GM18502 (cell line): Measurements from ENCODE around the gene LRMDA.

Source experiments
- ATAC-seq: cut with Tn5 transposase; IDR thresholded peaks from one replicate; pipeline ENCODE4 v1.9.1; 2021; ENCODE audit warnings: mild to moderate bottlenecking; ENCODE audit not compliant: unreplicated experiment, poor library complexity

The LRMDA gene

GRCh38 chr10:76285012-76285411 lies 853.6 kb downstream of the LRMDA start:
- no peak for ATAC-seq

GRCh38 chr10:76285515-76285914 lies 854.1 kb downstream of the LRMDA start:
- ATAC-seq, result no peak

GRCh38 chr10:76286536-76286935 lies 855.1 kb downstream of the LRMDA start:
- no peak for ATAC-seq

- no peak for ATAC-seq
Observed at GRCh38 chr10:76287856-76288255, 856.4 kb downstream of the LRMDA start.

GRCh38 chr10:76291175-76291574 lies 859.8 kb downstream of the LRMDA start:
- ATAC-seq, result no peak

- ATAC-seq, result no peak
Observed at GRCh38 chr10:76291885-76292284, 860.5 kb downstream of the LRMDA start.

GRCh38 chr10:76296957-76297356 lies 865.5 kb downstream of the LRMDA start:
- ATAC-seq, result no peak

GRCh38 chr10:76297358-76297757 lies 865.9 kb downstream of the LRMDA start:
- no peak for ATAC-seq

GRCh38 chr10:76297780-76298281 lies 866.4 kb downstream of the LRMDA start:
- ATAC-seq, result no peak

- no peak for ATAC-seq
Observed at GRCh38 chr10:76298329-76298728, 866.9 kb downstream of the LRMDA start.

GRCh38 chr10:76299501-76299900 lies 868.1 kb downstream of the LRMDA start:
- ATAC-seq, result no peak

GRCh38 chr10:76301211-76301610 lies 869.8 kb downstream of the LRMDA start:
- no peak for ATAC-seq

GRCh38 chr10:76301950-76302349 lies 870.5 kb downstream of the LRMDA start:
- ATAC-seq, result no peak

GRCh38 chr10:76302481-76302880 lies 871.1 kb downstream of the LRMDA start:
- ATAC-seq, result no peak

GRCh38 chr10:76302961-76303630 lies 871.7 kb downstream of the LRMDA start:
- ATAC-seq, result no peak

GRCh38 chr10:76303682-76304316 lies 872.4 kb downstream of the LRMDA start:
- ATAC-seq, result peak; percentile 83

GRCh38 chr10:76305930-76306615 lies 874.6 kb downstream of the LRMDA start:
- no peak for ATAC-seq

GRCh38 chr10:76306856-76307255 lies 875.4 kb downstream of the LRMDA start:
- no peak for ATAC-seq

- ATAC-seq, result no peak
Observed at GRCh38 chr10:76309070-76309469, 877.6 kb downstream of the LRMDA start.

GRCh38 chr10:76309741-76310587 lies 878.5 kb downstream of the LRMDA start:
- ATAC-seq, result no peak
